ENCODE measurements around the gene PPP4R3B.
"Not testable (repeated sequence)": the region's sequence is repeated elsewhere in the genome, so short reads cannot be mapped to it uniquely, and the experiment has no call there.

Gene PPP4R3B

GRCh38 chr2:55617175-55618024 is at the start of gene PPP4R3B:
Gene PPP4R3B, minus strand, starts transcription at chr2:55617622. Its CDS starts 337 bp downstream, at chr2:55617285.
- peak; percentile 99 for DNase-seq

GRCh38 chr2:55653255-55653654 is 35.8 kb upstream of the PPP4R3B start:
- DNase-seq: no peak

- DNase-seq: no peak
These were observed 31.8 kb upstream of the PPP4R3B start for GRCh38 chr2:55649211-55649610.

- no peak for DNase-seq
These were observed 19.4 kb upstream of the PPP4R3B start for GRCh38 chr2:55636831-55637230.

- DNase-seq: no peak
These were observed 11.5 kb upstream of the PPP4R3B start for GRCh38 chr2:55628931-55629330.

GRCh38 chr2:55627915-55628314 is 10.5 kb upstream of the PPP4R3B start:
- no peak for DNase-seq

GRCh38 chr2:55621802-55622201 is 4.4 kb upstream of the PPP4R3B start:
- no peak for DNase-seq

GRCh38 chr2:55620123-55620779 is 2.8 kb upstream of the PPP4R3B start:
- peak; percentile 13 for DNase-seq

- DNase-seq: peak; percentile 53
These were observed 1.0 kb upstream of the PPP4R3B start for GRCh38 chr2:55618275-55619055.

GRCh38 chr2:55618025-55618274 is 528 bp upstream of the PPP4R3B start:
- DNase-seq: no peak

- peak; percentile 40 for DNase-seq
These were observed 759 bp downstream of the PPP4R3B start for GRCh38 chr2:55616551-55617174.

- no peak for DNase-seq
These were observed 5.4 kb downstream of the PPP4R3B start for GRCh38 chr2:55611997-55612396.

- no peak for DNase-seq
These were observed 6.3 kb downstream of the PPP4R3B start for GRCh38 chr2:55610954-55611743.

GRCh38 chr2:55609938-55610578 is 7.4 kb downstream of the PPP4R3B start:
- DNase-seq: no peak

- no peak for DNase-seq
These were observed 8.1 kb downstream of the PPP4R3B start for GRCh38 chr2:55609193-55609794.

GRCh38 chr2:55607717-55608116 is 9.7 kb downstream of the PPP4R3B start:
- no peak for DNase-seq

GRCh38 chr2:55604027-55604565 is 13.3 kb downstream of the PPP4R3B start:
- no peak for DNase-seq

GRCh38 chr2:55601849-55602248 is 15.6 kb downstream of the PPP4R3B start:
- no peak for DNase-seq

GRCh38 chr2:55598056-55598795 is 19.2 kb downstream of the PPP4R3B start:
- no peak for DNase-seq

- not testable (repeated sequence) for DNase-seq
These were observed 20.6 kb downstream of the PPP4R3B start for GRCh38 chr2:55596795-55597194.

Measured in activated naive CD4-positive, alpha-beta T cell treated with Interleukin-2 at 50 U/mL for 16 hours (primary cell).